HG03095 (cell line): ENCODE data around the gene L3MBTL3.
"Not testable (repeated sequence)": the region's sequence is repeated elsewhere in the genome, so short reads cannot be mapped to it uniquely, and the experiment has no call there.

Source experiments
- ATAC-seq: cut with Tn5 transposase; IDR thresholded peaks from one replicate; pipeline ENCODE4 v1.9.1; 2021; ENCODE audit warnings: moderate library complexity; ENCODE audit not compliant: unreplicated experiment

L3MBTL3 gene

GRCh38 chr6:130070792-130071191, 52.4 kb downstream of the L3MBTL3 start:
- no peak for ATAC-seq

- ATAC-seq, result no peak
These were observed 57.6 kb downstream of the L3MBTL3 start for GRCh38 chr6:130075879-130076460.

GRCh38 chr6:130076512-130076911, 58.1 kb downstream of the L3MBTL3 start:
- ATAC-seq, result no peak

GRCh38 chr6:130090796-130091195, 72.4 kb downstream of the L3MBTL3 start:
- no peak for ATAC-seq

GRCh38 chr6:130093546-130093945, 75.2 kb downstream of the L3MBTL3 start:
- no peak for ATAC-seq

GRCh38 chr6:130098317-130098716, 79.9 kb downstream of the L3MBTL3 start:
- ATAC-seq, result no peak

- ATAC-seq, result no peak
These were observed 80.7 kb downstream of the L3MBTL3 start for GRCh38 chr6:130099119-130099518.

- peak; percentile 81 for ATAC-seq
These were observed 87.8 kb downstream of the L3MBTL3 start for GRCh38 chr6:130105996-130106704.

- ATAC-seq, result no peak
These were observed 89.3 kb downstream of the L3MBTL3 start for GRCh38 chr6:130107710-130108109.

GRCh38 chr6:130111031-130111430, 92.7 kb downstream of the L3MBTL3 start:
- no peak for ATAC-seq

GRCh38 chr6:130113201-130113710, 94.9 kb downstream of the L3MBTL3 start:
- no peak for ATAC-seq

- ATAC-seq, result peak; percentile 92
These were observed 96.7 kb downstream of the L3MBTL3 start for GRCh38 chr6:130115036-130115435.

- peak; percentile 38 for ATAC-seq
These were observed 97.9 kb downstream of the L3MBTL3 start for GRCh38 chr6:130116273-130116672.

- ATAC-seq, result not testable (repeated sequence)
These were observed 98.9 kb downstream of the L3MBTL3 start for GRCh38 chr6:130117187-130117701.

GRCh38 chr6:130118236-130118635, 99.9 kb downstream of the L3MBTL3 start:
- no peak for ATAC-seq

GRCh38 chr6:130119211-130119610, 100.8 kb downstream of the L3MBTL3 start:
- ATAC-seq, result no peak

GRCh38 chr6:130120731-130121130, 102.3 kb downstream of the L3MBTL3 start:
- no peak for ATAC-seq

GRCh38 chr6:130122243-130122642, 103.9 kb downstream of the L3MBTL3 start:
- no peak for ATAC-seq

GRCh38 chr6:130127195-130127594, 108.8 kb downstream of the L3MBTL3 start:
- no peak for ATAC-seq

- no peak for ATAC-seq
These were observed 109.9 kb downstream of the L3MBTL3 start for GRCh38 chr6:130128326-130128725.

GRCh38 chr6:130129762-130130246, 111.4 kb downstream of the L3MBTL3 start:
- no peak for ATAC-seq

GRCh38 chr6:130132286-130132701, 113.9 kb downstream of the L3MBTL3 start:
- ATAC-seq, result peak; percentile 79
